HCT116 (cell line): ENCODE measurements around the gene N4BP2. TPM values are rescaled to one million over a fixed set of nuclear protein-coding genes. Genes with fewer than 3 reads are reported as not detected.

Experiments used
- ATAC-seq: fragments of 200-7000 bp; cut with Tn5 transposase; 2 replicates; pipeline ENCODE4 v1.9.1; 2020; ENCODE audit warnings: mild to moderate bottlenecking, moderate library complexity
- BruUV-seq: library from RNA; stranded (reverse); fragments of 400-500 nt; replicated peaks from 2 replicates; lab custom pipeline; 2021; lab: Mats Ljungman, UMichigan
- CTCF ChIA-PET: fragments of 300-600 bp; sonication (Branson Sonifier 250); formaldehyde crosslinking; loops from one replicate; lab custom pipeline; 2021; ENCODE audit warnings: antibody characterized with exemption; lab: Charles Lee
- POLR2A ChIA-PET: fragments of 300-600, 350-600 bp; sonication (Branson Sonifier 250); formaldehyde crosslinking; loops from one replicate; lab custom pipeline; 2021; ENCODE audit warnings: antibody characterized with exemption; lab: Charles Lee
- RAD21 ChIA-PET, 2 experiments: fragments of 300-600 bp; sonication (Branson Sonifier 250); formaldehyde crosslinking; loops; one replicate each; lab custom pipeline; 2023; ENCODE audit warnings: low total read pairs in 2 of 2; ENCODE audit not compliant: uncharacterized antibody in 2 of 2, unreplicated experiment in 2 of 2, low non-redundant PET in 1 of 2; lab: Charles Lee
- DNase-seq: peaks from one replicate; pipeline ENCODE4 v3.0.0-alpha.2; 2010; ENCODE audit warnings: low read depth, low spot score
- H2AFZ ChIP-seq: fragments of 200-600 bp; shearing (Covaris generic), sonication (generic); 2 replicates; pipeline ENCODE4 v1.6.1; 2017; ENCODE audit warnings: low read depth, mixed run types, mixed read lengths, antibody characterized with exemption, low read length; ENCODE audit not compliant: poor library complexity, severe bottlenecking
- H3K27ac ChIP-seq: 2 replicates; pipeline ENCODE4 v1.5.1; 2012; ENCODE audit warnings: low read depth, low read length
- H3K27me3 ChIP-seq: fragments of 200-600 bp; sonication (generic); 2 replicates; pipeline ENCODE4 v1.6.1; 2016; ENCODE audit warnings: mixed run types, low read length, mixed read lengths; ENCODE audit not compliant: insufficient read depth
- H3K36me3 ChIP-seq, 2 experiments: fragments of 200-500 bp in 1 of 2; fragments of 200-600 bp in 1 of 2; sonication (Bioruptor generic) in 1 of 2; sonication (generic) in 1 of 2; 2 replicates each; pipeline versions ENCODE4 v1.5.1 to v1.6.1; 2014 to 2016; ENCODE audit warnings: low read length in 2 of 2, inconsistent platforms in 1 of 2, mixed read lengths in 1 of 2, mixed run types in 1 of 2; ENCODE audit not compliant: insufficient read depth in 2 of 2, control insufficient read depth in 1 of 2
- H3K4me1 ChIP-seq, 2 experiments: fragments of 200-600 bp in 1 of 2; sonication (generic) in 1 of 2; 2 replicates each; pipeline versions ENCODE4 v1.5.1 to v1.6.1; 2012 to 2017; ENCODE audit warnings: low read length in 2 of 2, inconsistent platforms in 1 of 2, mild to moderate bottlenecking in 1 of 2, mixed read lengths in 1 of 2, mixed run types in 1 of 2, moderate library complexity in 1 of 2; ENCODE audit not compliant: insufficient read depth in 2 of 2, control insufficient read depth in 1 of 2
- H3K4me2 ChIP-seq: fragments of 200-600 bp; sonication (generic); 2 replicates; pipeline ENCODE4 v1.6.1; 2017; ENCODE audit warnings: mixed run types, low read length, mixed read lengths
- H3K4me3 ChIP-seq, 2 experiments: fragments of 200-600 bp in 1 of 2; sonication (generic) in 1 of 2; replicated peaks in 1 of 2; 2 replicates each; pipeline ENCODE4 v1.5.1; 2011 to 2016; ENCODE audit warnings: low read length in 2 of 2, control low read depth in 1 of 2, low read depth in 1 of 2, mild to moderate bottlenecking in 1 of 2, mixed read lengths in 1 of 2, mixed run types in 1 of 2
- H3K79me2 ChIP-seq: fragments of 200-600 bp; sonication (generic); 2 replicates; pipeline ENCODE4 v1.6.1; 2017; ENCODE audit warnings: mild to moderate bottlenecking, mixed run types, low read length, moderate library complexity, mixed read lengths; ENCODE audit not compliant: insufficient read depth
- H3K9ac ChIP-seq: fragments of 200-600 bp; sonication (generic); 2 replicates; pipeline ENCODE4 v1.6.1; 2016; ENCODE audit warnings: low read length, mixed read lengths
- H3K9me2 ChIP-seq: fragments of 200-600 bp; sonication (generic), shearing (Covaris generic); 2 replicates; pipeline ENCODE4 v1.6.1; 2017; ENCODE audit warnings: mixed run types, mild to moderate bottlenecking, moderate library complexity; ENCODE audit not compliant: insufficient read depth
- H3K9me3 ChIP-seq, 2 experiments: fragments of 200-500 bp in 1 of 2; fragments of 200-600 bp in 1 of 2; sonication (Bioruptor generic) in 1 of 2; sonication (generic) in 1 of 2; 2 replicates each; pipeline ENCODE4 v1.6.1; 2014 to 2017; ENCODE audit warnings: low read length in 2 of 2, mixed read lengths in 2 of 2, inconsistent platforms in 1 of 2, low read depth in 1 of 2, mild to moderate bottlenecking in 1 of 2, mixed run types in 1 of 2, moderate library complexity in 1 of 2; ENCODE audit not compliant: control insufficient read depth in 1 of 2, insufficient read depth in 1 of 2
- H4K20me1 ChIP-seq: fragments of 200-600 bp; sonication (generic), shearing (Covaris generic); 2 replicates; pipeline ENCODE4 v1.6.1; 2017; ENCODE audit warnings: mixed run types, mild to moderate bottlenecking, moderate library complexity; ENCODE audit not compliant: insufficient read depth
- CBX3 ChIP-seq: IDR thresholded peaks from 2 replicates; pipeline ENCODE4 v1.6.1; 2012; ENCODE audit warnings: low read depth
- CEBPB ChIP-seq: IDR thresholded peaks from 2 replicates; pipeline ENCODE4 v1.6.1; 2012; ENCODE audit warnings: low read depth
- CTCF ChIP-seq, 3 experiments: fragments of 200-600 bp in 1 of 3; sonication (generic) in 1 of 3; IDR thresholded peaks in 2 of 3; conservative IDR thresholded peaks in 1 of 3; 2 replicates each; pipeline ENCODE4 v1.5.1; 2012 to 2017; ENCODE audit warnings: low read depth in 2 of 3, low read length in 2 of 3, antibody characterized with exemption in 1 of 3, borderline replicate concordance in 1 of 3, control low read depth in 1 of 3, mild to moderate bottlenecking in 1 of 3, mixed read lengths in 1 of 3, mixed run types in 1 of 3, moderate library complexity in 1 of 3; ENCODE audit not compliant: insufficient read depth in 1 of 3
- EGR1 ChIP-seq: IDR thresholded peaks from 2 replicates; pipeline ENCODE4 v1.6.1; 2012; ENCODE audit warnings: low read depth
- EZH2 ChIP-seq: fragments of 200-600 bp; sonication (generic); IDR thresholded peaks from 2 replicates; pipeline ENCODE4 v1.6.1; 2017; ENCODE audit warnings: antibody characterized with exemption, mixed run types
- EZH2phosphoT487 ChIP-seq: fragments of 200-600 bp; IDR thresholded peaks from 2 replicates; pipeline ENCODE4 v1.6.1; 2018; ENCODE audit warnings: antibody characterized with exemption, borderline replicate concordance
- JUND ChIP-seq: IDR thresholded peaks from 2 replicates; pipeline ENCODE4 v1.6.1; 2012
- MAX ChIP-seq: IDR thresholded peaks from 2 replicates; pipeline ENCODE4 v1.6.1; 2012
- POLR2A ChIP-seq: IDR thresholded peaks from 2 replicates; pipeline ENCODE4 v1.7.0; 2011; ENCODE audit warnings: borderline replicate concordance; ENCODE audit not compliant: insufficient read depth, insufficient read length; ENCODE audit errors: extremely low read depth
- POLR2AphosphoS5 ChIP-seq: IDR thresholded peaks from 2 replicates; pipeline ENCODE4 v1.6.1; 2011; ENCODE audit warnings: mild to moderate bottlenecking, low read depth, low read length, moderate library complexity
- RAD21 ChIP-seq: IDR thresholded peaks from 2 replicates; pipeline ENCODE4 v1.6.1; 2012; ENCODE audit warnings: low read depth, mild to moderate bottlenecking
- SIN3A ChIP-seq: IDR thresholded peaks from 2 replicates; pipeline ENCODE4 v1.6.1; 2012; ENCODE audit warnings: low read depth
- SP1 ChIP-seq: IDR thresholded peaks from 2 replicates; pipeline ENCODE4 v1.6.1; 2012; ENCODE audit warnings: low read depth
- ZFX ChIP-seq: fragments of 450-650 bp; IDR thresholded peaks from 2 replicates; pipeline ENCODE4 v1.6.1; 2017
- intact Hi-C: fragments of 100-400 bp; cut with micrococcal nuclease; formaldehyde crosslinking; loops from 2 replicates; pipeline ENCODE4 v1.10.0; 2022
- total RNA-seq: library from RNA; stranded (reverse); gene quantifications from one replicate; pipeline ENCODE4 v1.2.1, GENCODE V29; 2021; ENCODE audit not compliant: unreplicated experiment
- TF ChIP-seq, protein P1 (sequence below): IDR thresholded peaks from 2 replicates; pipeline ENCODE4 v1.6.1; 2012; ENCODE audit warnings: low read depth

Gene N4BP2
- total RNA-seq, 1 experiment from 2014 or later, result 7.0 TPM

DNA sequence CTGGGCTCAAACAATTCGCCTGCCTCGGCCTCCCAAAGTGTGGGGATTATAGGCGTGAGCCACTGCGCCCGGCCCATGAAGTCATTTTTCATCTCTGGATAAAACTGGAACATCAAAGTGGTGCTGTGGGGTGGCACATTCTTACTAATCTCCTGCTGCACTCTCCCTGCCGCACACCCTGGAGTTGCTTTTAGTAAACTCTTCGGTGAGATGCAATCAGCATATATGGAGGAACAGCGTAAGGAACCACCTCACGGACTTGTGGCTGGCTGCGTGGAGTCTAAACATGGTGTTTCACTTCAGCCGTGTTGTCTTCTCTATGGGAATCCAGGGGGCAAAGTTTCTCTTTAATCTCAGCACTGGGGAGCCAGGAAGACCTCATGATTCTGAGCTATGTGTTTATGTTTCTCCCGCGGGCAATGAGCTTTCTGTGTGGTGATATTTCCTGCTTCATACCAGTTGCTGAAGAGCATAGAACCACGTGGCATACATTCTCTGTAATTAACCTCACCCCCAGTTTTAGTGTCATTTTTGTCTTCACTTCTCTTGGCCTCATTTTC is 138.0 kb downstream of the N4BP2 start (continued):
- TF ChIP-seq, protein P1, sequence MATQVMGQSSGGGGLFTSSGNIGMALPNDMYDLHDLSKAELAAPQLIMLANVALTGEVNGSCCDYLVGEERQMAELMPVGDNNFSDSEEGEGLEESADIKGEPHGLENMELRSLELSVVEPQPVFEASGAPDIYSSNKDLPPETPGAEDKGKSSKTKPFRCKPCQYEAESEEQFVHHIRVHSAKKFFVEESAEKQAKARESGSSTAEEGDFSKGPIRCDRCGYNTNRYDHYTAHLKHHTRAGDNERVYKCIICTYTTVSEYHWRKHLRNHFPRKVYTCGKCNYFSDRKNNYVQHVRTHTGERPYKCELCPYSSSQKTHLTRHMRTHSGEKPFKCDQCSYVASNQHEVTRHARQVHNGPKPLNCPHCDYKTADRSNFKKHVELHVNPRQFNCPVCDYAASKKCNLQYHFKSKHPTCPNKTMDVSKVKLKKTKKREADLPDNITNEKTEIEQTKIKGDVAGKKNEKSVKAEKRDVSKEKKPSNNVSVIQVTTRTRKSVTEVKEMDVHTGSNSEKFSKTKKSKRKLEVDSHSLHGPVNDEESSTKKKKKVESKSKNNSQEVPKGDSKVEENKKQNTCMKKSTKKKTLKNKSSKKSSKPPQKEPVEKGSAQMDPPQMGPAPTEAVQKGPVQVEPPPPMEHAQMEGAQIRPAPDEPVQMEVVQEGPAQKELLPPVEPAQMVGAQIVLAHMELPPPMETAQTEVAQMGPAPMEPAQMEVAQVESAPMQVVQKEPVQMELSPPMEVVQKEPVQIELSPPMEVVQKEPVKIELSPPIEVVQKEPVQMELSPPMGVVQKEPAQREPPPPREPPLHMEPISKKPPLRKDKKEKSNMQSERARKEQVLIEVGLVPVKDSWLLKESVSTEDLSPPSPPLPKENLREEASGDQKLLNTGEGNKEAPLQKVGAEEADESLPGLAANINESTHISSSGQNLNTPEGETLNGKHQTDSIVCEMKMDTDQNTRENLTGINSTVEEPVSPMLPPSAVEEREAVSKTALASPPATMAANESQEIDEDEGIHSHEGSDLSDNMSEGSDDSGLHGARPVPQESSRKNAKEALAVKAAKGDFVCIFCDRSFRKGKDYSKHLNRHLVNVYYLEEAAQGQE, result no peak
- TF ChIP-seq EGR1 (no peak), EZH2phosphoT487 (no peak), MAX (no peak), CBX3 (no peak)
- TF ChIP-seq, all 23 proteins: peak for 0

DNA sequence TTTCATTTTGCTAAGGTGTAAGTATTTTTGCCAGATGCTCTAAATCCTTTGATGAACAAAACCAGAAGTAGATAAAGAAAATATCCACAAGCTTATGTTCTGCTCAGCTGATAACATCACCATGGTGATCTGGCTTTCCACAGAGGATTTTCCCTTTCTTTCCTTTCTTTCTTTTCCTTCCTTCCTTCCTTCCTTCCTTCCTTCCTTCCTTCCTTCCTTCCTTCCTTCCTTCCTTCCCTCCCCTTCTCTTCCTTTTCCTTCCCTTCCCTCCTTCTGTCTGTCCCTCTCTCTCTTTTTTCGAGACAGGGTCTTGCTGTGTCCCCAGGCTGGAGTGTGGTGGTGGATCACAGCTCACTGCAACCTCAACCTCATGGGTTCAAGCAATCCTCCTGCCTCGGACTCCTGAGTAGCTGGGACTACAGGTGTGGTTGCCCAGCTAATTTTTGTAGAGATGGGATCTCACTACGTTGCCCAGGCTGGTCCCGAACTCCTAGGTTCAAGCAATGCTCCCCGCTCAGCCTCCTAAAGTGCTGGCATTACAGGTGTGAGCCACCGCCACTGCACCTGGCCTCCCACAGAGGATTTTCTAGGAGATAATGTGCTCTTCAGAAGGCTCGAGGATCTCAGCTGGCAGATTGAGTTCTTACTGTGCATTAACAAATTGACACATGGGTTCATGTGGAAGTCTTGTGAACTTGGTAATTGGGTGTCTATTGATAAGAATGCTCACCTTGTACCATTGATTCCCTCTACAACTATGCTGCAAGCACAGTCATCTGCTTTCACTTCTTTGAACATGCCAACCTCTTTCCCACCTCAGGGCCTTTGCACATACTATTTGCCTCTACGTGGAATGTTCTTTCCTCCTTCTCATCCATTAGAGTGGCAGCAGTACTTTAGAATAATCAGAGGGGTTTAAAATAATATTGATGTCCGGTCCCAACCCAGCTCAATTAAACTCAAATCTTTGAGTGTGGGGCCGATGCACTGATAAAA is 138.8 kb downstream of the N4BP2 start:
- no TSS peak for BruUV-seq
- TF ChIP-seq POLR2A, result no peak
- no peak for TF ChIP-seq EZH2phosphoT487
- TF ChIP-seq POLR2AphosphoS5, result no peak
- TF ChIP-seq ZFX, result no peak
- TF ChIP-seq CTCF (IDR thresholded peaks at IDR 0.05 in 2 of 3, conservative IDR thresholded peaks at IDR 0.05 in 1 of 3; ENCODE audit: borderline replicate concordance in 1 of 3, insufficient read depth in 1 of 3, low read depth in 2 of 3, low read length in 2 of 3), result no peak
- TF ChIP-seq EZH2, result no peak
- TF ChIP-seq SIN3A, result no peak
- no peak for TF ChIP-seq SP1
- TF ChIP-seq CEBPB, result no peak
- TF ChIP-seq CBX3, result no peak
- TF ChIP-seq JUND, result no peak
- TF ChIP-seq EGR1, result no peak
- TF ChIP-seq RAD21, result no peak
- ChIA-PET RAD21 (no interaction called here), POLR2A (no interaction called here), CTCF (no interaction called here)
- intact Hi-C loops, result no loop called here
- DNase-seq (no peak), ATAC-seq (no peak)
- H3K9ac ChIP-seq, result no peak overlapping the region
- H3K27ac ChIP-seq, result no peak overlapping the region
- H3K36me3 ChIP-seq, result no peaks in the 10 kb centered on the region
- no peak overlapping the region for H2AFZ ChIP-seq
- no peaks in the 10 kb centered on the region for H3K4me1 ChIP-seq
- H3K4me2 ChIP-seq, result no peak overlapping the region
- no peaks in the 10 kb centered on the region for H3K9me3 ChIP-seq
- no peaks in the 10 kb centered on the region for H3K9me2 ChIP-seq
- H3K4me3 ChIP-seq, result no peak overlapping the region
- H4K20me1 ChIP-seq, result no peaks in the 10 kb centered on the region
- no peaks in the 10 kb centered on the region for H3K27me3 ChIP-seq
- no peaks in the 10 kb centered on the region for H3K79me2 ChIP-seq
